ENCODE data around the gene PCSK1N. TPM values are rescaled to one million over a fixed set of nuclear protein-coding genes. Genes with fewer than 3 reads are reported as not detected.

Gene PCSK1N
- total RNA-seq, 2 donors from 2014 or later: 45.4 to 77.7 TPM

- WGBS: no CpG with 5 or more reads among the region's 16 CpGs
These were observed 17.3 kb downstream of the PCSK1N start for GRCh38 chrX:48818098-48818497.

GRCh38 chrX:48816014-48816810, 19.2 kb downstream of the PCSK1N start:
- no peak for DNase-seq (ENCODE audit: low spot score)
- Histone ChIP-seq H3K36me3 (no peaks in the 10 kb centered on the region), H3K4me1 (replicated peaks) (no peaks in the 10 kb centered on the region), H3K9me3 (no peaks in the 10 kb centered on the region), H3K27me3 (replicated peaks; ENCODE audit: insufficient read depth) (no peaks in the 10 kb centered on the region), H3K27ac (no peak overlapping the region), H3K4me3 (no peak overlapping the region)
- intact Hi-C loops (cut with DNase I): no loop called here
- WGBS: 93% methylated on average over 10 of the region's 18 CpGs
- TF ChIP-seq CTCF (IDR thresholded peaks at IDR 0.05): no peak
- no peak for TF ChIP-seq POLR2A (IDR thresholded peaks at IDR 0.05)
- no peak for TF ChIP-seq POLR2AphosphoS5 (IDR thresholded peaks at IDR 0.05)

More at GRCh38 chrX:48818098-48818497, 17.3 kb downstream of the PCSK1N start:
- Histone ChIP-seq H3K9me3 (no peaks in the 10 kb centered on the region), H3K27me3 (replicated peaks; ENCODE audit: insufficient read depth) (no peaks in the 10 kb centered on the region), H3K27ac (no peak overlapping the region), H3K4me3 (no peak overlapping the region), H3K4me1 (replicated peaks) (no peaks in the 10 kb centered on the region), H3K36me3 (no peaks in the 10 kb centered on the region)
- TF ChIP-seq POLR2AphosphoS5 (IDR thresholded peaks at IDR 0.05) (no peak), POLR2A (IDR thresholded peaks at IDR 0.05) (no peak)
- no peak for DNase-seq (ENCODE audit: low spot score)
- intact Hi-C loops (cut with DNase I): no loop called here

GRCh38 chrX:48815266-48815665, 20.1 kb downstream of the PCSK1N start:
- WGBS: 93% methylated on average over 8 of the region's 8 CpGs

GRCh38 chrX:48814722-48815121, 20.7 kb downstream of the PCSK1N start:
- H3K27me3 ChIP-seq (replicated peaks; ENCODE audit: insufficient read depth): no peaks in the 10 kb centered on the region
- no peak overlapping the region for H3K4me3 ChIP-seq
- no peaks in the 10 kb centered on the region for H3K9me3 ChIP-seq
- WGBS: 96% methylated on average over 8 of the region's 8 CpGs
- H3K36me3 ChIP-seq: no peaks in the 10 kb centered on the region
- H3K27ac ChIP-seq: no peak overlapping the region
- TF ChIP-seq POLR2AphosphoS5 (IDR thresholded peaks at IDR 0.05): no peak
- H3K4me1 ChIP-seq (replicated peaks): no peaks in the 10 kb centered on the region
- DNase-seq (ENCODE audit: low spot score): no peak
- intact Hi-C loops (cut with DNase I): no loop called here

More at GRCh38 chrX:48815266-48815665, 20.1 kb downstream of the PCSK1N start:
- H3K4me1 ChIP-seq (replicated peaks): no peaks in the 10 kb centered on the region
- H3K27me3 ChIP-seq (replicated peaks; ENCODE audit: insufficient read depth): no peaks in the 10 kb centered on the region
- DNase-seq (ENCODE audit: low spot score): no peak
- intact Hi-C loops (cut with DNase I): no loop called here
- H3K27ac ChIP-seq: no peak overlapping the region
- no peak for TF ChIP-seq POLR2A (IDR thresholded peaks at IDR 0.05)
- no peak for TF ChIP-seq CTCF (IDR thresholded peaks at IDR 0.05)
- TF ChIP-seq POLR2AphosphoS5 (IDR thresholded peaks at IDR 0.05): no peak
- H3K9me3 ChIP-seq: no peaks in the 10 kb centered on the region
- no peaks in the 10 kb centered on the region for H3K36me3 ChIP-seq
- H3K4me3 ChIP-seq: no peak overlapping the region

GRCh38 chrX:48813644-48814043, 21.8 kb downstream of the PCSK1N start:
- Histone ChIP-seq H3K36me3 (no peaks in the 10 kb centered on the region), H3K4me3 (no peak overlapping the region), H3K27me3 (replicated peaks; ENCODE audit: insufficient read depth) (no peaks in the 10 kb centered on the region), H3K9me3 (no peaks in the 10 kb centered on the region), H3K4me1 (replicated peaks) (no peaks in the 10 kb centered on the region), H3K27ac (no peak overlapping the region)
- 91% methylated on average over 8 of the region's 8 CpGs for WGBS
- no peak for DNase-seq (ENCODE audit: low spot score)
- intact Hi-C loops (cut with DNase I): no loop called here
- TF ChIP-seq CTCF (IDR thresholded peaks at IDR 0.05): no peak
- no peak for TF ChIP-seq POLR2AphosphoS5 (IDR thresholded peaks at IDR 0.05)
- no peak for TF ChIP-seq POLR2A (IDR thresholded peaks at IDR 0.05)

- WGBS: 92% methylated on average over 3 of the region's 4 CpGs
- H3K9me3 ChIP-seq: no peaks in the 10 kb centered on the region
- no peaks in the 10 kb centered on the region for H3K36me3 ChIP-seq
- no peak overlapping the region for H3K27ac ChIP-seq
- no peak for TF ChIP-seq CTCF (IDR thresholded peaks at IDR 0.05)
- no peak for TF ChIP-seq POLR2A (IDR thresholded peaks at IDR 0.05)
- TF ChIP-seq POLR2AphosphoS5 (IDR thresholded peaks at IDR 0.05): no peak
- no peaks in the 10 kb centered on the region for H3K4me1 ChIP-seq (replicated peaks)
- H3K4me3 ChIP-seq: no peak overlapping the region
- intact Hi-C loops (cut with DNase I): loop anchor here (10.0 kb wide), 2 partner anchors 111 to 239 kb away; partner anchors contain the start of genes SUV39H1 and TFE3
- DNase-seq (ENCODE audit: low spot score): no peak
- H3K27me3 ChIP-seq (replicated peaks; ENCODE audit: insufficient read depth): no peaks in the 10 kb centered on the region
These were observed 29.3 kb downstream of the PCSK1N start for GRCh38 chrX:48806081-48806480.
